ENCODE measurements around the gene ARHGAP36. TPM values are rescaled to one million over a fixed set of nuclear protein-coding genes. Genes with fewer than 3 reads are reported as not detected.

The ARHGAP36 gene
- polyA plus RNA-seq, 1 experiment, result not detected

GRCh38 chrX:131061306-131061705 is 3.2 kb downstream of the ARHGAP36 start:
- POLR2A ChIA-PET, result no interaction called here
- CTCF ChIA-PET, result interaction anchor here (1.5 kb wide), 1 partner anchor 7 kb away, joined by 4 read pairs; no protein-coding TSS in a partner anchor
- Histone ChIP-seq H3K4me3 (ENCODE audit: low read depth, low read length) (no peak overlapping the region), H3K9me3 (ENCODE audit: control insufficient read depth, insufficient read depth, low read length) (no peaks in the 10 kb centered on the region), H3K27me3 (ENCODE audit: control insufficient read depth, insufficient read depth, low read length) (no peaks in the 10 kb centered on the region), H3K27ac (ENCODE audit: low read depth, low read length) (no peak overlapping the region)
- no peak for DNase-seq (ENCODE audit: low read depth, low spot score)
- TF ChIP-seq CTCF (IDR thresholded peaks at IDR 0.05; ENCODE audit: low read depth, low read length), result no peak

GRCh38 chrX:131063613-131064012 is 5.5 kb downstream of the ARHGAP36 start:
- no peaks in the 10 kb centered on the region for H3K9me3 ChIP-seq (ENCODE audit: control insufficient read depth, insufficient read depth, low read length)
- CTCF ChIA-PET, result no interaction called here
- POLR2A ChIA-PET, result no interaction called here
- no peak overlapping the region for H3K4me3 ChIP-seq (ENCODE audit: low read depth, low read length)
- H3K27ac ChIP-seq (ENCODE audit: low read depth, low read length), result no peak overlapping the region
- H3K27me3 ChIP-seq (ENCODE audit: control insufficient read depth, insufficient read depth, low read length), result no peaks in the 10 kb centered on the region
- TF ChIP-seq CTCF (IDR thresholded peaks at IDR 0.05; ENCODE audit: low read depth, low read length), result no peak
- no peak for DNase-seq (ENCODE audit: low read depth, low spot score)

GRCh38 chrX:131066237-131066636 is 8.1 kb downstream of the ARHGAP36 start:
- no peak for DNase-seq (ENCODE audit: low read depth, low spot score)
- no peak overlapping the region for H3K27ac ChIP-seq (ENCODE audit: low read depth, low read length)
- no peaks in the 10 kb centered on the region for H3K27me3 ChIP-seq (ENCODE audit: control insufficient read depth, insufficient read depth, low read length)
- TF ChIP-seq CTCF (IDR thresholded peaks at IDR 0.05; ENCODE audit: low read depth, low read length), result no peak
- POLR2A ChIA-PET, result no interaction called here
- no peaks in the 10 kb centered on the region for H3K9me3 ChIP-seq (ENCODE audit: control insufficient read depth, insufficient read depth, low read length)
- no peak overlapping the region for H3K4me3 ChIP-seq (ENCODE audit: low read depth, low read length)
- CTCF ChIA-PET, result no interaction called here

GRCh38 chrX:131067216-131067615 is 9.1 kb downstream of the ARHGAP36 start:
- CTCF ChIA-PET, result no interaction called here
- Histone ChIP-seq H3K27ac (ENCODE audit: low read depth, low read length) (no peak overlapping the region), H3K27me3 (ENCODE audit: control insufficient read depth, insufficient read depth, low read length) (no peaks in the 10 kb centered on the region), H3K4me3 (ENCODE audit: low read depth, low read length) (no peak overlapping the region), H3K9me3 (ENCODE audit: control insufficient read depth, insufficient read depth, low read length) (no peaks in the 10 kb centered on the region)
- no peak for DNase-seq (ENCODE audit: low read depth, low spot score)
- POLR2A ChIA-PET, result no interaction called here
- TF ChIP-seq CTCF (IDR thresholded peaks at IDR 0.05; ENCODE audit: low read depth, low read length), result no peak

- Histone ChIP-seq H3K27me3 (ENCODE audit: control insufficient read depth, insufficient read depth, low read length) (no peaks in the 10 kb centered on the region), H3K27ac (ENCODE audit: low read depth, low read length) (no peak overlapping the region), H3K4me3 (ENCODE audit: low read depth, low read length) (no peak overlapping the region), H3K9me3 (ENCODE audit: control insufficient read depth, insufficient read depth, low read length) (no peaks in the 10 kb centered on the region)
- POLR2A ChIA-PET, result no interaction called here
- CTCF ChIA-PET, result interaction anchor here (0.7 to 0.8 kb wide), 3 partner anchors 7 to 15 kb away, joined by 3 to 4 read pairs (median 3); no protein-coding TSS in a partner anchor
- no peak for DNase-seq (ENCODE audit: low read depth, low spot score)
- TF ChIP-seq CTCF (IDR thresholded peaks at IDR 0.05; ENCODE audit: low read depth, low read length), result no peak
Observed at GRCh38 chrX:131067846-131068745, 9.9 kb downstream of the ARHGAP36 start.

Measured in AG04450 (cell line).